HCT116 (cell line): Measurements from ENCODE around the gene CACNA2D3. TPM values are rescaled to one million over a fixed set of nuclear protein-coding genes. Genes with fewer than 3 reads are reported as not detected.

ENCODE experiments used
- ATAC-seq: fragments of 200-7000 bp; cut with Tn5 transposase; 2 replicates; pipeline ENCODE4 v1.9.1; 2020; ENCODE audit warnings: mild to moderate bottlenecking, moderate library complexity
- BruUV-seq: library from RNA; stranded (reverse); fragments of 400-500 nt; replicated peaks from 2 replicates; lab custom pipeline; 2021; lab: Mats Ljungman, UMichigan
- CTCF ChIA-PET: fragments of 300-600 bp; sonication (Branson Sonifier 250); formaldehyde crosslinking; loops from one replicate; lab custom pipeline; 2021; ENCODE audit warnings: antibody characterized with exemption; lab: Charles Lee
- POLR2A ChIA-PET: fragments of 300-600, 350-600 bp; sonication (Branson Sonifier 250); formaldehyde crosslinking; loops from one replicate; lab custom pipeline; 2021; ENCODE audit warnings: antibody characterized with exemption; lab: Charles Lee
- RAD21 ChIA-PET, 2 experiments: fragments of 300-600 bp; sonication (Branson Sonifier 250); formaldehyde crosslinking; loops; one replicate each; lab custom pipeline; 2023; ENCODE audit warnings: low total read pairs in 2 of 2; ENCODE audit not compliant: uncharacterized antibody in 2 of 2, unreplicated experiment in 2 of 2, low non-redundant PET in 1 of 2; lab: Charles Lee
- DNase-seq: peaks from one replicate; pipeline ENCODE4 v3.0.0-alpha.2; 2010; ENCODE audit warnings: low read depth, low spot score
- H2AFZ ChIP-seq: fragments of 200-600 bp; shearing (Covaris generic), sonication (generic); 2 replicates; pipeline ENCODE4 v1.6.1; 2017; ENCODE audit warnings: low read depth, mixed run types, mixed read lengths, antibody characterized with exemption, low read length; ENCODE audit not compliant: poor library complexity, severe bottlenecking
- H3K27ac ChIP-seq: 2 replicates; pipeline ENCODE4 v1.5.1; 2012; ENCODE audit warnings: low read depth, low read length
- H3K27me3 ChIP-seq: fragments of 200-600 bp; sonication (generic); 2 replicates; pipeline ENCODE4 v1.6.1; 2016; ENCODE audit warnings: mixed run types, low read length, mixed read lengths; ENCODE audit not compliant: insufficient read depth
- H3K36me3 ChIP-seq, 2 experiments: fragments of 200-500 bp in 1 of 2; fragments of 200-600 bp in 1 of 2; sonication (Bioruptor generic) in 1 of 2; sonication (generic) in 1 of 2; 2 replicates each; pipeline versions ENCODE4 v1.5.1 to v1.6.1; 2014 to 2016; ENCODE audit warnings: low read length in 2 of 2, inconsistent platforms in 1 of 2, mixed read lengths in 1 of 2, mixed run types in 1 of 2; ENCODE audit not compliant: insufficient read depth in 2 of 2, control insufficient read depth in 1 of 2
- H3K4me1 ChIP-seq, 2 experiments: fragments of 200-600 bp in 1 of 2; sonication (generic) in 1 of 2; 2 replicates each; pipeline versions ENCODE4 v1.5.1 to v1.6.1; 2012 to 2017; ENCODE audit warnings: low read length in 2 of 2, inconsistent platforms in 1 of 2, mild to moderate bottlenecking in 1 of 2, mixed read lengths in 1 of 2, mixed run types in 1 of 2, moderate library complexity in 1 of 2; ENCODE audit not compliant: insufficient read depth in 2 of 2, control insufficient read depth in 1 of 2
- H3K4me2 ChIP-seq: fragments of 200-600 bp; sonication (generic); 2 replicates; pipeline ENCODE4 v1.6.1; 2017; ENCODE audit warnings: mixed run types, low read length, mixed read lengths
- H3K4me3 ChIP-seq, 2 experiments: fragments of 200-600 bp in 1 of 2; sonication (generic) in 1 of 2; replicated peaks in 1 of 2; 2 replicates each; pipeline ENCODE4 v1.5.1; 2011 to 2016; ENCODE audit warnings: low read length in 2 of 2, control low read depth in 1 of 2, low read depth in 1 of 2, mild to moderate bottlenecking in 1 of 2, mixed read lengths in 1 of 2, mixed run types in 1 of 2
- H3K79me2 ChIP-seq: fragments of 200-600 bp; sonication (generic); 2 replicates; pipeline ENCODE4 v1.6.1; 2017; ENCODE audit warnings: mild to moderate bottlenecking, mixed run types, low read length, moderate library complexity, mixed read lengths; ENCODE audit not compliant: insufficient read depth
- H3K9ac ChIP-seq: fragments of 200-600 bp; sonication (generic); 2 replicates; pipeline ENCODE4 v1.6.1; 2016; ENCODE audit warnings: low read length, mixed read lengths
- H3K9me2 ChIP-seq: fragments of 200-600 bp; sonication (generic), shearing (Covaris generic); 2 replicates; pipeline ENCODE4 v1.6.1; 2017; ENCODE audit warnings: mixed run types, mild to moderate bottlenecking, moderate library complexity; ENCODE audit not compliant: insufficient read depth
- H3K9me3 ChIP-seq, 2 experiments: fragments of 200-500 bp in 1 of 2; fragments of 200-600 bp in 1 of 2; sonication (Bioruptor generic) in 1 of 2; sonication (generic) in 1 of 2; 2 replicates each; pipeline ENCODE4 v1.6.1; 2014 to 2017; ENCODE audit warnings: low read length in 2 of 2, mixed read lengths in 2 of 2, inconsistent platforms in 1 of 2, low read depth in 1 of 2, mild to moderate bottlenecking in 1 of 2, mixed run types in 1 of 2, moderate library complexity in 1 of 2; ENCODE audit not compliant: control insufficient read depth in 1 of 2, insufficient read depth in 1 of 2
- H4K20me1 ChIP-seq: fragments of 200-600 bp; sonication (generic), shearing (Covaris generic); 2 replicates; pipeline ENCODE4 v1.6.1; 2017; ENCODE audit warnings: mixed run types, mild to moderate bottlenecking, moderate library complexity; ENCODE audit not compliant: insufficient read depth
- CEBPB ChIP-seq: IDR thresholded peaks from 2 replicates; pipeline ENCODE4 v1.6.1; 2012; ENCODE audit warnings: low read depth
- EZH2 ChIP-seq: fragments of 200-600 bp; sonication (generic); IDR thresholded peaks from 2 replicates; pipeline ENCODE4 v1.6.1; 2017; ENCODE audit warnings: antibody characterized with exemption, mixed run types
- EZH2phosphoT487 ChIP-seq: fragments of 200-600 bp; IDR thresholded peaks from 2 replicates; pipeline ENCODE4 v1.6.1; 2018; ENCODE audit warnings: antibody characterized with exemption, borderline replicate concordance
- FOSL1 ChIP-seq: IDR thresholded peaks from 2 replicates; pipeline ENCODE4 v1.6.1; 2012; ENCODE audit warnings: low read depth
- JUND ChIP-seq: IDR thresholded peaks from 2 replicates; pipeline ENCODE4 v1.6.1; 2012
- MAX ChIP-seq: IDR thresholded peaks from 2 replicates; pipeline ENCODE4 v1.6.1; 2012
- RAD21 ChIP-seq: IDR thresholded peaks from 2 replicates; pipeline ENCODE4 v1.6.1; 2012; ENCODE audit warnings: low read depth, mild to moderate bottlenecking
- SIN3A ChIP-seq: IDR thresholded peaks from 2 replicates; pipeline ENCODE4 v1.6.1; 2012; ENCODE audit warnings: low read depth
- SP1 ChIP-seq: IDR thresholded peaks from 2 replicates; pipeline ENCODE4 v1.6.1; 2012; ENCODE audit warnings: low read depth
- TCF7L2 ChIP-seq: IDR thresholded peaks from 2 replicates; pipeline ENCODE4 v1.7.0; 2011; ENCODE audit warnings: borderline replicate concordance, inconsistent platforms; ENCODE audit not compliant: insufficient read depth, insufficient read length; ENCODE audit errors: extremely low read depth
- YY1 ChIP-seq: IDR thresholded peaks from 2 replicates; pipeline ENCODE4 v1.6.1; 2011; ENCODE audit warnings: low read length, low read depth, moderate library complexity, mild to moderate bottlenecking; ENCODE audit not compliant: insufficient replicate concordance; ENCODE audit errors: extremely low read depth
- ZFX ChIP-seq: fragments of 450-650 bp; IDR thresholded peaks from 2 replicates; pipeline ENCODE4 v1.6.1; 2017
- ZNF274 ChIP-seq: fragments of 200-500 bp; sonication (Bioruptor generic); IDR thresholded peaks from 2 replicates; pipeline ENCODE4 v1.6.1; 2014; ENCODE audit warnings: mild to moderate bottlenecking, low read depth, low read length, inconsistent platforms
- intact Hi-C: fragments of 100-400 bp; cut with micrococcal nuclease; formaldehyde crosslinking; loops from 2 replicates; pipeline ENCODE4 v1.10.0; 2022
- total RNA-seq: library from RNA; stranded (reverse); gene quantifications from one replicate; pipeline ENCODE4 v1.2.1, GENCODE V29; 2021; ENCODE audit not compliant: unreplicated experiment

CACNA2D3 gene
- total RNA-seq, 1 experiment from 2014 or later: 0.20 TPM

- no peak for TF ChIP-seq TCF7L2
- no peak for TF ChIP-seq SIN3A
- TF ChIP-seq ZFX: no peak
- TF ChIP-seq FOSL1: no peak
- no peak for TF ChIP-seq RAD21
- TF ChIP-seq, all 23 proteins: peak for 0
These were observed 395.8 kb downstream of the CACNA2D3 start (continued) for GRCh38 chr3:54518011-54518675.

GRCh38 chr3:54519493-54519892 lies 397.1 kb downstream of the CACNA2D3 start:
- ChIA-PET POLR2A (no interaction called here), RAD21 (no interaction called here), CTCF (no interaction called here)
- Histone ChIP-seq H3K79me2 (no peaks in the 10 kb centered on the region), H3K27ac (no peak overlapping the region), H3K4me2 (no peak overlapping the region), H4K20me1 (no peaks in the 10 kb centered on the region), H3K9me2 (no peaks in the 10 kb centered on the region), H3K27me3 (no peaks in the 10 kb centered on the region), H3K36me3 (no peaks in the 10 kb centered on the region), H2AFZ (no peak overlapping the region), H3K9ac (no peak overlapping the region), H3K4me3 (no peak overlapping the region), H3K9me3 (no peaks in the 10 kb centered on the region; a peak in 1 of 4 replicates), H3K4me1 (no peaks in the 10 kb centered on the region)
- intact Hi-C loops: no loop called here
- no peak for TF ChIP-seq JUND
- no peak for TF ChIP-seq CEBPB
- TF ChIP-seq EZH2: no peak
- TF ChIP-seq ZNF274: no peak
- no peak for TF ChIP-seq EZH2phosphoT487
- no peak for TF ChIP-seq SP1
- TF ChIP-seq YY1: no peak
- TF ChIP-seq TCF7L2: no peak
- TF ChIP-seq MAX: no peak
- TF ChIP-seq FOSL1: no peak
- no peak for TF ChIP-seq RAD21
- DNase-seq (no peak), ATAC-seq (no peak)
- no TSS peak for BruUV-seq
